Naive thymus-derived CD8-positive, alpha-beta T cell (primary cell): Measurements from ENCODE around the gene NANS. TPM values are rescaled to one million over a fixed set of nuclear protein-coding genes. Genes with fewer than 3 reads are reported as not detected.

Experiments used
- ATAC-seq, 2 donors: fragments of 150-1000 bp; cut with Tn5 transposase in 1 of 2; sonication (Bioruptor Pico), chemical (Tn5 transposase) in 1 of 2; 1 replicate in 1 of 2; 2 replicates in 1 of 2; pipeline ENCODE4 v1.10.0; 2021; ENCODE audit warnings: mild to moderate bottlenecking in 2 of 2, moderate library complexity in 2 of 2
- POLR2A ChIA-PET: fragments of 350-600 bp; sonication (Branson Sonifier 250); formaldehyde crosslinking; loops from one replicate; lab custom pipeline; 2021; ENCODE audit warnings: antibody characterized with exemption; lab: Charles Lee
- DNase-seq, 10 donors: peaks; one replicate each; pipeline versions ENCODE4 v3.0.0 to v3.0.0-alpha.2; 2020 to 2022
- H3K27ac Mint-ChIP-seq, 10 donors: one replicate each; pipeline ENCODE4 v1.8.0; 2020 to 2022; ENCODE audit warnings: mild to moderate bottlenecking in 10 of 10, mixed read lengths in 10 of 10, moderate library complexity in 4 of 10, inconsistent platforms in 1 of 10
- H3K27me3 Mint-ChIP-seq, 5 donors: one replicate each; pipeline ENCODE4 v1.8.0; 2021 to 2022; ENCODE audit warnings: mixed read lengths in 5 of 5
- H3K36me3 Mint-ChIP-seq, 3 donors: one replicate each; pipeline ENCODE4 v1.8.0; 2020 to 2022; ENCODE audit warnings: mixed read lengths in 3 of 3, mild to moderate bottlenecking in 2 of 3, inconsistent platforms in 1 of 3
- H3K4me1 Mint-ChIP-seq, 4 donors: one replicate each; pipeline ENCODE4 v1.8.0; 2021 to 2022; ENCODE audit warnings: mixed read lengths in 4 of 4
- H3K4me3 Mint-ChIP-seq, 10 donors: one replicate each; pipeline ENCODE4 v1.8.0; 2020 to 2022; ENCODE audit warnings: mild to moderate bottlenecking in 10 of 10, mixed read lengths in 10 of 10, moderate library complexity in 6 of 10, inconsistent platforms in 1 of 10
- H3K9me3 Mint-ChIP-seq, 9 donors: one replicate each; pipeline ENCODE4 v1.8.0; 2020 to 2022; ENCODE audit warnings: mixed read lengths in 9 of 9, mild to moderate bottlenecking in 3 of 9, inconsistent platforms in 1 of 9, moderate library complexity in 1 of 9
- polyA plus RNA-seq, 3 donors: library from polyadenylated mRNA; unstranded; fragments of 300-500 nt; fragmentation: Illumina TruSeq; gene quantifications; one replicate each; pipeline ENCODE4 v1.2.3, GENCODE V29; 2021
- total RNA-seq, 8 experiments: library from RNA in 2 of 8; stranded (reverse) in 2 of 8; gene quantifications; one replicate each; pipeline ENCODE4 v1.2.3 and lab custom pipeline; 2021 to 2026

NANS gene
- total and polyA plus RNA-seq, 5 experiments from 2014 or later, result 15.0 to 32.4 (median 28.9) TPM

- H3K27me3 Mint-ChIP-seq, result peaks cover 0 to 14% (median 0%) of the 10 kb centered on the region in 5 donors
- DNase-seq, result no peak
- POLR2A ChIA-PET, result interaction anchor here (0.6 to 3.1 kb wide), 5 partner anchors 12 to 121 kb away, joined by 3 to 19 read pairs (median 6); partner anchors contain the start of genes ANP32B and NANS
- no peak for ATAC-seq
- peaks cover 0 to 4% (median 2%) of the 10 kb centered on the region in 3 donors for H3K36me3 Mint-ChIP-seq
- H3K9me3 Mint-ChIP-seq, result peaks cover 0 to 6% (median 0%) of the 10 kb centered on the region in 9 donors
- peaks cover 13 to 42% (median 24%) of the 10 kb centered on the region in 4 donors for H3K4me1 Mint-ChIP-seq
- no peak overlapping the region for H3K27ac Mint-ChIP-seq
- no peak overlapping the region for H3K4me3 Mint-ChIP-seq
Observed at GRCh38 chr9:98043915-98044314, 12.6 kb upstream of the NANS start.

GRCh38 chr9:98045234-98046179 lies 11.0 kb upstream of the NANS start:
- Mint-ChIP-seq H3K27ac (peak overlapping the region; percentile 86 to 100 (median 93)), H3K27me3 (peaks cover 0 to 5% (median 0%) of the 10 kb centered on the region in 5 donors), H3K9me3 (peaks cover 0 to 6% (median 0%) of the 10 kb centered on the region in 9 donors), H3K36me3 (peaks cover 0 to 4% (median 2%) of the 10 kb centered on the region in 3 donors), H3K4me3 (peak overlapping the region; percentile 77 to 88 (median 82)), H3K4me1 (peaks cover 18 to 51% (median 31%) of the 10 kb centered on the region in 4 donors)
- DNase-seq (peak in 9 of 10 donors; percentile 9 to 80 (median 55)), ATAC-seq (peak; percentile 97 to 98)
- POLR2A ChIA-PET, result interaction anchor here (0.6 to 3.1 kb wide), 9 partner anchors 10 to 211 kb away, joined by 3 to 19 read pairs (median 5); partner anchors contain the start of genes ANP32B, NANS, TBC1D2 and TRMO

- H3K4me1 Mint-ChIP-seq, result peaks cover 20 to 51% (median 31%) of the 10 kb centered on the region in 4 donors
- ATAC-seq, result no peak
- H3K27me3 Mint-ChIP-seq, result no peaks in the 10 kb centered on the region
- peak overlapping the region in 7 of 10 donors; percentile 19 to 97 (median 93) for H3K27ac Mint-ChIP-seq
- peak overlapping the region; percentile 33 to 88 (median 82) for H3K4me3 Mint-ChIP-seq
- DNase-seq, result no peak
- peaks cover 0 to 4% (median 2%) of the 10 kb centered on the region in 3 donors for H3K36me3 Mint-ChIP-seq
- POLR2A ChIA-PET, result interaction anchor here (1.3 to 3.1 kb wide), 4 partner anchors 63 to 210 kb away, joined by 4 to 19 read pairs (median 16); partner anchors contain the start of genes ANP32B, TBC1D2 and TRMO
- peaks cover 0 to 6% (median 0%) of the 10 kb centered on the region in 9 donors for H3K9me3 Mint-ChIP-seq
Observed at GRCh38 chr9:98046180-98046543, 10.4 kb upstream of the NANS start.

- peaks cover 0 to 6% (median 0%) of the 10 kb centered on the region in 9 donors for H3K9me3 Mint-ChIP-seq
- H3K4me3 Mint-ChIP-seq, result peak overlapping the region in 6 of 10 donors; percentile 36 to 45 (median 40)
- peaks cover 20 to 51% (median 31%) of the 10 kb centered on the region in 4 donors for H3K4me1 Mint-ChIP-seq
- POLR2A ChIA-PET, result interaction anchor here (0.6 to 1.5 kb wide), 3 partner anchors 55 to 210 kb away, joined by 4 to 7 read pairs (median 5); partner anchors contain the start of gene TBC1D2
- H3K27ac Mint-ChIP-seq, result peak overlapping the region in 4 of 10 donors; percentile 11 to 60 (median 48)
- H3K36me3 Mint-ChIP-seq, result peaks cover 0 to 4% (median 2%) of the 10 kb centered on the region in 3 donors
- no peak for DNase-seq
- no peaks in the 10 kb centered on the region for H3K27me3 Mint-ChIP-seq
- no peak for ATAC-seq
Observed at GRCh38 chr9:98047002-98047401, 9.5 kb upstream of the NANS start.

GRCh38 chr9:98049288-98050072 lies 7.1 kb upstream of the NANS start:
- no peak for DNase-seq
- Mint-ChIP-seq H3K9me3 (peaks cover 0 to 6% (median 0%) of the 10 kb centered on the region in 9 donors), H3K4me1 (peaks cover 20 to 45% (median 32%) of the 10 kb centered on the region in 4 donors), H3K27me3 (no peaks in the 10 kb centered on the region), H3K4me3 (no peak overlapping the region), H3K36me3 (peaks cover 0 to 4% (median 2%) of the 10 kb centered on the region in 3 donors), H3K27ac (peak overlapping the region in 5 of 10 donors; percentile 8 to 82 (median 68))
- POLR2A ChIA-PET, result no interaction called here
- ATAC-seq, result no peak

- Mint-ChIP-seq H3K36me3 (peaks cover 0 to 4% (median 2%) of the 10 kb centered on the region in 3 donors), H3K27me3 (no peaks in the 10 kb centered on the region), H3K4me1 (peaks cover 16 to 37% (median 26%) of the 10 kb centered on the region in 4 donors), H3K4me3 (no peak overlapping the region), H3K9me3 (peaks cover 0 to 2% (median 0%) of the 10 kb centered on the region in 9 donors), H3K27ac (peak overlapping the region in 2 of 10 donors; percentile 33 to 61)
- POLR2A ChIA-PET, result no interaction called here
- ATAC-seq (no peak), DNase-seq (no peak)
Observed at GRCh38 chr9:98050351-98050750, 6.2 kb upstream of the NANS start.

GRCh38 chr9:98054376-98054951 lies 2.1 kb upstream of the NANS start:
- Mint-ChIP-seq H3K36me3 (no peaks in the 10 kb centered on the region), H3K4me1 (peaks cover 12 to 36% (median 29%) of the 10 kb centered on the region in 4 donors), H3K27me3 (no peaks in the 10 kb centered on the region), H3K9me3 (no peaks in the 10 kb centered on the region), H3K4me3 (no peak overlapping the region), H3K27ac (peak overlapping the region in 6 of 10 donors; percentile 8 to 81 (median 32))
- ATAC-seq, result no peak
- POLR2A ChIA-PET, result interaction anchor here (0.6 to 2.7 kb wide), 4 partner anchors 10 to 202 kb away, joined by 3 to 16 read pairs (median 4); partner anchors contain the start of genes TBC1D2 and TRMO
- DNase-seq, result no peak

GRCh38 chr9:98057138-98057799 lies 737 bp downstream of the NANS start:
- ATAC-seq (no peak), DNase-seq (peak in 2 of 10 donors; percentile 12 to 14)
- POLR2A ChIA-PET, result interaction anchor here (0.5 to 2.8 kb wide), 10 partner anchors 13 to 199 kb away, joined by 3 to 37 read pairs (median 6); partner anchors contain the start of genes ANP32B, TBC1D2, TRIM14 and TRMO
- Mint-ChIP-seq H3K36me3 (peaks cover 0 to 15% (median 3%) of the 10 kb centered on the region in 3 donors), H3K27me3 (no peaks in the 10 kb centered on the region), H3K27ac (peak overlapping the region; percentile 88 to 98 (median 96)), H3K4me1 (peaks cover 8 to 35% (median 25%) of the 10 kb centered on the region in 4 donors), H3K4me3 (peak overlapping the region; percentile 90 to 99 (median 96)), H3K9me3 (no peaks in the 10 kb centered on the region)

GRCh38 chr9:98062161-98062560 lies 5.6 kb downstream of the NANS start:
- DNase-seq (no peak), ATAC-seq (no peak)
- Mint-ChIP-seq H3K4me3 (no peak overlapping the region), H3K4me1 (peaks cover 4 to 26% (median 15%) of the 10 kb centered on the region in 4 donors), H3K36me3 (peaks cover 0 to 58% (median 8%) of the 10 kb centered on the region in 3 donors), H3K9me3 (no peaks in the 10 kb centered on the region), H3K27me3 (no peaks in the 10 kb centered on the region), H3K27ac (peak overlapping the region in 3 of 10 donors; percentile 11 to 32 (median 28))
- POLR2A ChIA-PET, result interaction anchor here (0.7 kb wide), 2 partner anchors 139 to 243 kb away, joined by 3 read pairs; no protein-coding TSS in a partner anchor

- Mint-ChIP-seq H3K27ac (no peak overlapping the region), H3K36me3 (peaks cover 0 to 63% (median 8%) of the 10 kb centered on the region in 3 donors), H3K4me1 (peaks cover under 1 to 11% (median 5%) of the 10 kb centered on the region in 4 donors), H3K27me3 (no peaks in the 10 kb centered on the region), H3K4me3 (no peak overlapping the region), H3K9me3 (no peaks in the 10 kb centered on the region)
- POLR2A ChIA-PET, result interaction anchor here (0.7 kb wide), 1 partner anchor 61 kb away, joined by 5 read pairs; no protein-coding TSS in a partner anchor
- no peak for ATAC-seq
- DNase-seq, result no peak
Observed at GRCh38 chr9:98064623-98065392, 8.3 kb downstream of the NANS start.
